ENCODE data around the gene ADM5. TPM values are rescaled to one million over a fixed set of nuclear protein-coding genes. Genes with fewer than 3 reads are reported as not detected.

ADM5 gene
- total and polyA plus RNA-seq, 10 of the 15 experiments (the other 5 are each of a cell fraction or from before 2014, with no cell fraction given), result 0.05 to 6.0 (median 1.2) TPM; not detected in 1

DNA sequence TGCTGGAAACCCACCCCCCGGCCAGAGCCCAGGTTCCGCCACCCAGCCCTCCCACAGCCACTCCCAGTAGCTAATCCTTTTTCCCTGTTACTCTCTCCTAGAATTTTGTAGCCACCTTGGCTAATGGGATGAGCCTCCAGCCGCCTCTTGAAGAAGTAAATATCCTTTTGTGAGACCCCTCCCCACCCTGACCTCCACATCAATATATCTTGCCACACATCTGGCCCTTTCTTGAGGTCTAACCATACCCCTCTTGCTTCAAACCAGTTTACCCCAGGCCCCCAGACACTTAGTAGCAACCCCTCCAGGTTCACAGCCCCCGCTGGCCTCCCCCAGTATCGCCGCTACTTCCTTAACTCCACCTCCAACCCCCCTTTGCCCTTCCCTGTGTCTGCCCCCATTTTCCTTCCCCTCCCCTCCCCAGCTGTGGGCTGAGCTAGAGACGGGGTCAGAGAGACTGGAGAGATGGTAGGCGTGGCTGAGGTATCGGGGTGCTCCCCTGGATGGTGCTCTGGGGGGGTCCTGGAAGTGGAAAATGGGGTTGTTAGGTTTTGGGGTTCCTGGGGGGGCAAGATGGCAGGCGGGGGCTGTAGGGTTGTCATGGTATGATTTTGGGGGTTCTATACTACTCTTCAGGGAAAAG, 9.5 kb upstream of the ADM5 start:
- ChIA-PET CTCF (interaction anchor here (0.7 to 10.5 kb wide), 12 partner anchors 14 to 206 kb away, joined by 3 to 130 read pairs (median 10); partner anchors contain the start of genes BCL2L12, FLT3LG, IRF3 and NOSIP), POLR2A (interaction anchor here (0.6 to 11.2 kb wide), 8 partner anchors 14 to 100 kb away, joined by 3 to 200 read pairs (median 6); partner anchors contain the start of genes AP2A1, BCL2L12, IRF3 and NOSIP), RAD21 (ENCODE audit: unreplicated experiment) (interaction anchor here (0.6 to 8.6 kb wide), 4 partner anchors 16 to 300 kb away, joined by 3 to 131 read pairs (median 8); partner anchors contain the start of genes NOSIP, RRAS and SCAF1), SMC1A (ENCODE audit: uncharacterized antibody, unreplicated experiment) (interaction anchor here (1.0 to 1.8 kb wide), 6 partner anchors 37 to 300 kb away, joined by 3 to 6 read pairs (median 3); partner anchors contain the start of genes NOSIP and RRAS)
- H3K79me2 ChIP-seq (ENCODE audit: control insufficient read depth, insufficient read depth, low read length), result peaks cover 48% of the 10 kb centered on the region
- TF ChIP-seq, protein P1, sequence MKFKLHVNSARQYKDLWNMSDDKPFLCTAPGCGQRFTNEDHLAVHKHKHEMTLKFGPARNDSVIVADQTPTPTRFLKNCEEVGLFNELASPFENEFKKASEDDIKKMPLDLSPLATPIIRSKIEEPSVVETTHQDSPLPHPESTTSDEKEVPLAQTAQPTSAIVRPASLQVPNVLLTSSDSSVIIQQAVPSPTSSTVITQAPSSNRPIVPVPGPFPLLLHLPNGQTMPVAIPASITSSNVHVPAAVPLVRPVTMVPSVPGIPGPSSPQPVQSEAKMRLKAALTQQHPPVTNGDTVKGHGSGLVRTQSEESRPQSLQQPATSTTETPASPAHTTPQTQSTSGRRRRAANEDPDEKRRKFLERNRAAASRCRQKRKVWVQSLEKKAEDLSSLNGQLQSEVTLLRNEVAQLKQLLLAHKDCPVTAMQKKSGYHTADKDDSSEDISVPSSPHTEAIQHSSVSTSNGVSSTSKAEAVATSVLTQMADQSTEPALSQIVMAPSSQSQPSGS (IDR thresholded peaks at IDR 0.05; ENCODE audit: low read length), result no peak
- 0 out of 2 replicates have a peak, but pooled peaks have one; percentile 2 for TF ChIP-seq POLR2AphosphoS5 (IDR thresholded peaks at IDR 0.05; ENCODE audit: low read length)
- no peaks in the 10 kb centered on the region for H3K27me3 ChIP-seq (replicated peaks in 1 of 2; ENCODE audit: control insufficient read depth in 2 of 2, insufficient read depth in 2 of 2, low read length in 1 of 2)
- in situ Hi-C loops (cut with MboI), result no loop called here
- H3K4me2 ChIP-seq (ENCODE audit: control insufficient read depth, insufficient read depth), result peak overlapping the region; percentile 97
- no peak for ATAC-seq
- intact Hi-C loops (cut with micrococcal nuclease; ENCODE audit: unreplicated experiment), result loop anchor here (5.0 kb wide), 1 partner anchor 187 kb away; the partner anchor contains the start of gene PNKP
- H2AFZ ChIP-seq (ENCODE audit: control insufficient read depth, low read depth, low read length), result no peak overlapping the region
- no TSS peak for BruUV-seq (replicated peaks)
- no peak for DNase-seq (ENCODE audit: low read depth, low spot score)
- WGBS (ENCODE audit: insufficient coverage, insufficient replicate concordance, low lambda C conversion rate, missing lambda C conversion rate), result 27% methylated on average over 10 of the region's 10 CpGs
- H3K4me1 ChIP-seq (ENCODE audit: control insufficient read depth, insufficient read depth, low read length), result peaks cover 15% of the 10 kb centered on the region
- H4K20me1 ChIP-seq (ENCODE audit: control insufficient read depth, insufficient read depth), result peaks cover 16% of the 10 kb centered on the region
- peak overlapping the region; percentile 50; the same call in 1 of the 2 replicates for H3K9ac ChIP-seq (ENCODE audit: control insufficient read depth, insufficient read depth, low read length)
- no peaks in the 10 kb centered on the region for H3K9me3 ChIP-seq (replicated peaks; ENCODE audit: control insufficient read depth, insufficient read depth, low read length)
- FAIRE-seq, result no peak
- peak overlapping the region; percentile 42 for H3K27ac ChIP-seq (ENCODE audit: control insufficient read depth, insufficient read depth)
- H3K4me3 ChIP-seq, result peak overlapping the region; percentile 100
- peaks cover 19 to 20% of the 10 kb centered on the region in 2 experiments for H3K36me3 ChIP-seq (ENCODE audit: control insufficient read depth in 2 of 2, insufficient read depth in 2 of 2, low read length in 1 of 2)
